ENCODE measurements around the gene GALNT13. TPM values are rescaled to one million over a fixed set of nuclear protein-coding genes. Genes with fewer than 3 reads are reported as not detected.

GALNT13 gene
- total RNA-seq, 1 experiment from 2014 or later: not detected

GRCh38 chr2:154336201-154336600, 464.5 kb downstream of the GALNT13 start:
- H3K4me1 Mint-ChIP-seq (ENCODE audit: low read depth, unreplicated experiment): no peaks in the 10 kb centered on the region
- no peaks in the 10 kb centered on the region for H3K36me3 Mint-ChIP-seq (ENCODE audit: insufficient read depth, unreplicated experiment)
- no peak overlapping the region for H3K27ac Mint-ChIP-seq (ENCODE audit: unreplicated experiment)
- no peak overlapping the region for H3K4me3 Mint-ChIP-seq (ENCODE audit: unreplicated experiment)
- Histone ChIP-seq H3K9me3 (no peaks in the 10 kb centered on the region), H3K36me3 (ENCODE audit: control insufficient read depth, insufficient read depth, low read length) (no peaks in the 10 kb centered on the region), H3K4me1 (no peaks in the 10 kb centered on the region), H3K27me3 (replicated peaks; ENCODE audit: control insufficient read depth, insufficient read depth, low read length) (no peaks in the 10 kb centered on the region), H3K4me3 (ENCODE audit: low read depth, low read length) (no peak overlapping the region)
- no peaks in the 10 kb centered on the region for H3K9me3 Mint-ChIP-seq (ENCODE audit: unreplicated experiment)
- BruUV-seq (replicated peaks): no TSS peak
- CTCF ChIA-PET: no interaction called here
- H3K27me3 Mint-ChIP-seq (ENCODE audit: insufficient read depth, unreplicated experiment): no peaks in the 10 kb centered on the region
- POLR2A ChIA-PET: no interaction called here
- intact Hi-C loops (cut with micrococcal nuclease; ENCODE audit: unreplicated experiment): no loop called here
- no peak for DNase-seq
- TF ChIP-seq CTCF (IDR thresholded peaks at IDR 0.05; ENCODE audit: insufficient read depth in 1 of 2, low read depth in 1 of 2, low read length in 1 of 2, severe bottlenecking in 1 of 2, unreplicated experiment in 1 of 2): no peak

GRCh38 chr2:154338352-154338967, 466.7 kb downstream of the GALNT13 start:
- DNase-seq: no peak
- no peaks in the 10 kb centered on the region for H3K4me1 Mint-ChIP-seq (ENCODE audit: low read depth, unreplicated experiment)
- Histone ChIP-seq H3K9me3 (no peaks in the 10 kb centered on the region), H3K36me3 (ENCODE audit: control insufficient read depth, insufficient read depth, low read length) (no peaks in the 10 kb centered on the region), H3K27me3 (replicated peaks; ENCODE audit: control insufficient read depth, insufficient read depth, low read length) (no peaks in the 10 kb centered on the region), H3K4me1 (no peaks in the 10 kb centered on the region), H3K4me3 (ENCODE audit: low read depth, low read length) (no peak overlapping the region)
- intact Hi-C loops (cut with micrococcal nuclease; ENCODE audit: unreplicated experiment): no loop called here
- no peaks in the 10 kb centered on the region for H3K36me3 Mint-ChIP-seq (ENCODE audit: insufficient read depth, unreplicated experiment)
- no peak overlapping the region for H3K27ac Mint-ChIP-seq (ENCODE audit: unreplicated experiment)
- H3K4me3 Mint-ChIP-seq (ENCODE audit: unreplicated experiment): no peak overlapping the region
- no peaks in the 10 kb centered on the region for H3K9me3 Mint-ChIP-seq (ENCODE audit: unreplicated experiment)
- POLR2A ChIA-PET: no interaction called here
- no peak for TF ChIP-seq CTCF (IDR thresholded peaks at IDR 0.05; ENCODE audit: insufficient read depth in 1 of 2, low read depth in 1 of 2, low read length in 1 of 2, severe bottlenecking in 1 of 2, unreplicated experiment in 1 of 2)
- H3K27me3 Mint-ChIP-seq (ENCODE audit: insufficient read depth, unreplicated experiment): no peaks in the 10 kb centered on the region
- CTCF ChIA-PET: no interaction called here
- BruUV-seq (replicated peaks): no TSS peak

- CTCF ChIA-PET: interaction anchor here (0.6 kb wide), 1 partner anchor 51 kb away, joined by 3 read pairs; no protein-coding TSS in a partner anchor
- POLR2A ChIA-PET: no interaction called here
- Mint-ChIP-seq H3K9me3 (ENCODE audit: unreplicated experiment) (no peaks in the 10 kb centered on the region), H3K4me1 (ENCODE audit: low read depth, unreplicated experiment) (no peaks in the 10 kb centered on the region), H3K27ac (ENCODE audit: unreplicated experiment) (no peak overlapping the region), H3K27me3 (ENCODE audit: insufficient read depth, unreplicated experiment) (no peaks in the 10 kb centered on the region), H3K36me3 (ENCODE audit: insufficient read depth, unreplicated experiment) (no peaks in the 10 kb centered on the region), H3K4me3 (ENCODE audit: unreplicated experiment) (no peak overlapping the region)
- intact Hi-C loops (cut with micrococcal nuclease; ENCODE audit: unreplicated experiment): no loop called here
- no peak for TF ChIP-seq CTCF (IDR thresholded peaks at IDR 0.05; ENCODE audit: insufficient read depth in 1 of 2, low read depth in 1 of 2, low read length in 1 of 2, severe bottlenecking in 1 of 2, unreplicated experiment in 1 of 2)
- no TSS peak for BruUV-seq (replicated peaks)
- Histone ChIP-seq H3K9me3 (no peaks in the 10 kb centered on the region), H3K36me3 (ENCODE audit: control insufficient read depth, insufficient read depth, low read length) (no peaks in the 10 kb centered on the region), H3K4me3 (ENCODE audit: low read depth, low read length) (no peak overlapping the region), H3K27me3 (replicated peaks; ENCODE audit: control insufficient read depth, insufficient read depth, low read length) (no peaks in the 10 kb centered on the region), H3K4me1 (no peaks in the 10 kb centered on the region)
- no peak for DNase-seq
These were observed 471.6 kb downstream of the GALNT13 start for GRCh38 chr2:154343282-154343681.

All from Caco-2 (cell line).